ENCODE data around the gene SLC5A7. TPM values are rescaled to one million over a fixed set of nuclear protein-coding genes. Genes with fewer than 3 reads are reported as not detected.

Gene SLC5A7
- total RNA-seq, 2 experiments from 2014 or later, result not detected

DNA sequence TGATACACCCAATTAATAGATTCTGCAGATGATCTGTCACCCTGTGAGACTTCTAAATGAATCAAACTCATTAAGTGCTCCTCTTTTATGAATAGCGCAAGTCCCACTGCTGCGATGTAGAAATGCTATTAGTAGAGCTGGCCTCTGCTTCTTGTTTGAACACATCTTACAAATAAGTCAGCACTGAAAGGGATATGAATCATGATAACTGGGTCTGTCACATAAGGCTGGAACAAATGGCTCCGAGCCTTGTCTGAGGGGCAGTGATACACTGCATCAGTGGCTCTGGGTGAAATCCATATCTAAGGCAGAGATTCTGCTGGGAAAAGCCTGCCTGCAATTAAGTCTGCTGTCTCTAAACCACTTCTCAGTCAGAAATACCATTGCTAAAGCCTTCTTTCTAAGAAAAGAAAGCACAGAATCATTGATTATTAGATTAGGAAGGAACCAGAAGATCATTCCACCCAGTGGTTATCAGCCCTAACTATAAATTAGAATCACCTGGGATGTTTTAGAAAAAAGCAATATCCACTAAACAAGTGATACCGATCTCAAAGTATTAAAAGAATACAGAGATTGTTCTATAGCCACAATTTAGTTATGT is 75.2 kb downstream of the SLC5A7 start:
- Mint-ChIP-seq H3K4me1 (ENCODE audit: low read depth) (no peaks in the 10 kb centered on the region), H3K4me3 (no peak overlapping the region), H3K9me3 (no peaks in the 10 kb centered on the region), H3K27ac (no peak overlapping the region), H3K27me3 (no peaks in the 10 kb centered on the region), H3K36me3 (ENCODE audit: low read depth) (no peaks in the 10 kb centered on the region)
- ATAC-seq (no peak), DNase-seq (no peak)
- TF ChIP-seq, protein P1, sequence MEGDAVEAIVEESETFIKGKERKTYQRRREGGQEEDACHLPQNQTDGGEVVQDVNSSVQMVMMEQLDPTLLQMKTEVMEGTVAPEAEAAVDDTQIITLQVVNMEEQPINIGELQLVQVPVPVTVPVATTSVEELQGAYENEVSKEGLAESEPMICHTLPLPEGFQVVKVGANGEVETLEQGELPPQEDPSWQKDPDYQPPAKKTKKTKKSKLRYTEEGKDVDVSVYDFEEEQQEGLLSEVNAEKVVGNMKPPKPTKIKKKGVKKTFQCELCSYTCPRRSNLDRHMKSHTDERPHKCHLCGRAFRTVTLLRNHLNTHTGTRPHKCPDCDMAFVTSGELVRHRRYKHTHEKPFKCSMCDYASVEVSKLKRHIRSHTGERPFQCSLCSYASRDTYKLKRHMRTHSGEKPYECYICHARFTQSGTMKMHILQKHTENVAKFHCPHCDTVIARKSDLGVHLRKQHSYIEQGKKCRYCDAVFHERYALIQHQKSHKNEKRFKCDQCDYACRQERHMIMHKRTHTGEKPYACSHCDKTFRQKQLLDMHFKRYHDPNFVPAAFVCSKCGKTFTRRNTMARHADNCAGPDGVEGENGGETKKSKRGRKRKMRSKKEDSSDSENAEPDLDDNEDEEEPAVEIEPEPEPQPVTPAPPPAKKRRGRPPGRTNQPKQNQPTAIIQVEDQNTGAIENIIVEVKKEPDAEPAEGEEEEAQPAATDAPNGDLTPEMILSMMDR (IDR thresholded peaks at IDR 0.05), result no peak
- intact Hi-C loops (cut with micrococcal nuclease), result no loop called here
- POLR2A ChIA-PET, result no interaction called here
- CTCF ChIA-PET, result no interaction called here

Other genes with a start within 250 kb of the SLC5A7 start
- gene RGPD4, start 159.6 kb upstream of the SLC5A7 start, total RNA-seq, result under 1 TPM in 1 of 2 experiments, not detected in 1; 0.07 TPM